Liver (tissue), 9 donors: ENCODE data around the gene PIGH. TPM values are rescaled to one million over a fixed set of nuclear protein-coding genes. Genes with fewer than 3 reads are reported as not detected.
A peak's percentile ranks its signal among the peaks of the same experiment; 100 is the strongest.

ENCODE experiments used
- DNase-seq: peaks from one replicate; pipeline ENCODE4 v3.0.0-alpha.2; 2017; ENCODE audit warnings: low spot score
- H3K27ac ChIP-seq, 2 donors: one replicate each; pipeline ENCODE4 v1.7.0; 2013; ENCODE audit warnings: inconsistent platforms in 2 of 2, low read length in 2 of 2, control low read depth in 1 of 2, low read depth in 1 of 2, mild to moderate bottlenecking in 1 of 2
- H3K27me3 ChIP-seq, 4 donors: one replicate each; pipeline versions ENCODE4 v1.6.1 to v1.7.0; 2013; ENCODE audit warnings: low read length in 3 of 4, inconsistent platforms in 1 of 4, mild to moderate bottlenecking in 1 of 4, moderate library complexity in 1 of 4; ENCODE audit not compliant: control insufficient read depth in 4 of 4, insufficient read depth in 4 of 4
- H3K36me3 ChIP-seq, 4 donors: one replicate each; pipeline versions ENCODE4 v1.6.1 to v1.7.0; 2013; ENCODE audit warnings: low read length in 3 of 4, mild to moderate bottlenecking in 3 of 4, low read depth in 1 of 4, moderate library complexity in 1 of 4; ENCODE audit not compliant: control insufficient read depth in 4 of 4, insufficient read depth in 3 of 4
- H3K4me1 ChIP-seq, 4 donors: one replicate each; pipeline versions ENCODE4 v1.6.1 to v1.7.0; 2013; ENCODE audit warnings: low read length in 3 of 4, mild to moderate bottlenecking in 3 of 4, moderate library complexity in 1 of 4; ENCODE audit not compliant: control insufficient read depth in 4 of 4, insufficient read depth in 4 of 4
- H3K4me3 ChIP-seq, 3 donors: one replicate each; pipeline versions ENCODE4 v1.6.1 to v1.7.0; 2013; ENCODE audit warnings: low read length in 3 of 3, control low read depth in 1 of 3, low read depth in 1 of 3, mild to moderate bottlenecking in 1 of 3
- H3K9ac ChIP-seq, 2 donors: one replicate each; pipeline ENCODE4 v1.7.0; 2013; ENCODE audit warnings: low read length in 2 of 2, mild to moderate bottlenecking in 2 of 2, moderate library complexity in 2 of 2, control low read depth in 1 of 2, low read depth in 1 of 2
- H3K9me3 ChIP-seq, 4 donors: one replicate each; pipeline versions ENCODE4 v1.6.1 to v1.7.0; 2013; ENCODE audit warnings: low read length in 3 of 4; ENCODE audit not compliant: control insufficient read depth in 4 of 4
- EGR1 ChIP-seq, 2 donors: IDR thresholded peaks; 2 replicates each; pipeline ENCODE4 v1.6.1; 2016 to 2018; ENCODE audit warnings: antibody characterized with exemption in 2 of 2, low read depth in 2 of 2
- FOXA1 ChIP-seq: IDR thresholded peaks from 2 replicates; pipeline ENCODE4 v1.6.1; 2016; ENCODE audit warnings: antibody characterized with exemption
- JUND ChIP-seq, 2 donors: IDR thresholded peaks; 2 replicates each; pipeline ENCODE4 v1.6.1; 2016; ENCODE audit warnings: antibody characterized with exemption in 2 of 2
- NR2F2 ChIP-seq: IDR thresholded peaks from 2 replicates; pipeline ENCODE4 v1.6.1; 2016; ENCODE audit warnings: antibody characterized with exemption
- RAD21 ChIP-seq, 2 donors: IDR thresholded peaks; 2 replicates each; pipeline ENCODE4 v1.6.1; 2016; ENCODE audit warnings: antibody characterized with exemption in 2 of 2, mild to moderate bottlenecking in 2 of 2
- RXRA ChIP-seq, 2 donors: IDR thresholded peaks; 2 replicates each; pipeline ENCODE4 v1.6.1; 2017 to 2018; ENCODE audit warnings: antibody characterized with exemption in 2 of 2, mild to moderate bottlenecking in 1 of 2
- YY1 ChIP-seq: IDR thresholded peaks from 2 replicates; pipeline ENCODE4 v1.6.1; 2016; ENCODE audit warnings: antibody characterized with exemption, mild to moderate bottlenecking
- WGBS: extraction: QIAGEN DNeasy Blood & Tissue Kit; methylation state at CpG from one replicate; pipeline ENCODE4 v1.1.7; 2013; 5-methylcytosine and 5-hydroxymethylcytosine counted together
- polyA plus RNA-seq, 2 donors: library from polyadenylated mRNA; stranded (reverse) in 1 of 2; unstranded in 1 of 2; fragments of 200-250 nt in 1 of 2; fragments of >200 nt in 1 of 2; fragmentation: Nextera tagmentation in 1 of 2; extraction: Ambion mirVana in 1 of 2; gene quantifications; one replicate each; pipeline versions ENCODE4 v1.2.1 to v1.2.3, GENCODE V29; 2013 to 2015
- total RNA-seq, 2 donors: library from RNA; depleted of rRNA; stranded (reverse); fragments of >200 nt; gene quantifications; one replicate each; pipeline ENCODE4 v1.2.3, GENCODE V29; 2014
- TF ChIP-seq, protein P1 (sequence below): IDR thresholded peaks from 2 replicates; pipeline ENCODE4 v1.6.1; 2016; ENCODE audit warnings: antibody characterized with exemption
- TF ChIP-seq, protein P2 (sequence below): fragments of 150-350 bp; IDR thresholded peaks from 2 replicates; pipeline ENCODE4 v1.5.1; 2017; ENCODE audit warnings: improper control_type of control experiment, low read depth, low read length; ENCODE audit not compliant: missing input control
- TF ChIP-seq, protein P3 (sequence below): IDR thresholded peaks from 2 replicates; pipeline ENCODE4 v1.6.1; 2016; ENCODE audit warnings: antibody characterized with exemption, mild to moderate bottlenecking
- donor health status: healthy.
- donor health status: healthy.
- donor health status: healthy.
- donor health status: healthy.
- donor health status: healthy.

PIGH gene
- total and polyA plus RNA-seq, 4 donors, result 14.2 to 36.1 (median 21.7) TPM

DNA sequence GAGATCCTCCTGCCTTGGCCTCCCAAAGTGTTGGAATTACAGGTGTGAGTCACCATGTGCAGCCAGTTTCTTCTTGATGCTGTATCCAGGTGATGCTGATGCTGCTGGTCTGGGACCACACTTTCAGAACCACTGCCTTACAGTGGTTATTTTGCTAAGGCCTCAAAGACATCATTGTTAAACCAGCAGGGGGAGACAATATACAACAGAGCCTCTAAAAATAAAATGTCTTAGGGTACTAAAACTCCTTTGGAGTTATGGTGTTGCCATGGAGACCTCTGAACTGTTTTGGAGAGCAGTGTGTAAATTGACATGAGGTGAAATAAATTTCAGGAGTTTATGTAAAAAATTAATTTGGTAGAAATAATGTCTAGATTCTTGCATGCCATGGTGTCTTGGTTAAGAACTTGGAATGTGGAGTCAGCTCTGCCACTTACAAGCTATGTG, 18.6 kb upstream of the PIGH start:
- Histone ChIP-seq H3K27me3 (no peaks in the 10 kb centered on the region), H3K36me3 (no peaks in the 10 kb centered on the region), H3K9ac (no peak overlapping the region), H3K4me1 (peaks cover 0 to 14% (median 4%) of the 10 kb centered on the region in 4 donors), H3K4me3 (no peak overlapping the region), H3K9me3 (no peaks in the 10 kb centered on the region), H3K27ac (no peak overlapping the region)
- TF ChIP-seq RAD21 (IDR thresholded peaks at IDR 0.05) (peak; percentile 79 to 85), FOXA1 (no peak)
- TF ChIP-seq, protein P1, sequence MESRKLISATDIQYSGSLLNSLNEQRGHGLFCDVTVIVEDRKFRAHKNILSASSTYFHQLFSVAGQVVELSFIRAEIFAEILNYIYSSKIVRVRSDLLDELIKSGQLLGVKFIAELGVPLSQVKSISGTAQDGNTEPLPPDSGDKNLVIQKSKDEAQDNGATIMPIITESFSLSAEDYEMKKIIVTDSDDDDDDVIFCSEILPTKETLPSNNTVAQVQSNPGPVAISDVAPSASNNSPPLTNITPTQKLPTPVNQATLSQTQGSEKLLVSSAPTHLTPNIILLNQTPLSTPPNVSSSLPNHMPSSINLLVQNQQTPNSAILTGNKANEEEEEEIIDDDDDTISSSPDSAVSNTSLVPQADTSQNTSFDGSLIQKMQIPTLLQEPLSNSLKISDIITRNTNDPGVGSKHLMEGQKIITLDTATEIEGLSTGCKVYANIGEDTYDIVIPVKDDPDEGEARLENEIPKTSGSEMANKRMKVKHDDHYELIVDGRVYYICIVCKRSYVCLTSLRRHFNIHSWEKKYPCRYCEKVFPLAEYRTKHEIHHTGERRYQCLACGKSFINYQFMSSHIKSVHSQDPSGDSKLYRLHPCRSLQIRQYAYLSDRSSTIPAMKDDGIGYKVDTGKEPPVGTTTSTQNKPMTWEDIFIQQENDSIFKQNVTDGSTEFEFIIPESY, result no peak
- TF ChIP-seq, protein P2, sequence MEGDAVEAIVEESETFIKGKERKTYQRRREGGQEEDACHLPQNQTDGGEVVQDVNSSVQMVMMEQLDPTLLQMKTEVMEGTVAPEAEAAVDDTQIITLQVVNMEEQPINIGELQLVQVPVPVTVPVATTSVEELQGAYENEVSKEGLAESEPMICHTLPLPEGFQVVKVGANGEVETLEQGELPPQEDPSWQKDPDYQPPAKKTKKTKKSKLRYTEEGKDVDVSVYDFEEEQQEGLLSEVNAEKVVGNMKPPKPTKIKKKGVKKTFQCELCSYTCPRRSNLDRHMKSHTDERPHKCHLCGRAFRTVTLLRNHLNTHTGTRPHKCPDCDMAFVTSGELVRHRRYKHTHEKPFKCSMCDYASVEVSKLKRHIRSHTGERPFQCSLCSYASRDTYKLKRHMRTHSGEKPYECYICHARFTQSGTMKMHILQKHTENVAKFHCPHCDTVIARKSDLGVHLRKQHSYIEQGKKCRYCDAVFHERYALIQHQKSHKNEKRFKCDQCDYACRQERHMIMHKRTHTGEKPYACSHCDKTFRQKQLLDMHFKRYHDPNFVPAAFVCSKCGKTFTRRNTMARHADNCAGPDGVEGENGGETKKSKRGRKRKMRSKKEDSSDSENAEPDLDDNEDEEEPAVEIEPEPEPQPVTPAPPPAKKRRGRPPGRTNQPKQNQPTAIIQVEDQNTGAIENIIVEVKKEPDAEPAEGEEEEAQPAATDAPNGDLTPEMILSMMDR, result peak; percentile 53
- no peak for DNase-seq

DNA sequence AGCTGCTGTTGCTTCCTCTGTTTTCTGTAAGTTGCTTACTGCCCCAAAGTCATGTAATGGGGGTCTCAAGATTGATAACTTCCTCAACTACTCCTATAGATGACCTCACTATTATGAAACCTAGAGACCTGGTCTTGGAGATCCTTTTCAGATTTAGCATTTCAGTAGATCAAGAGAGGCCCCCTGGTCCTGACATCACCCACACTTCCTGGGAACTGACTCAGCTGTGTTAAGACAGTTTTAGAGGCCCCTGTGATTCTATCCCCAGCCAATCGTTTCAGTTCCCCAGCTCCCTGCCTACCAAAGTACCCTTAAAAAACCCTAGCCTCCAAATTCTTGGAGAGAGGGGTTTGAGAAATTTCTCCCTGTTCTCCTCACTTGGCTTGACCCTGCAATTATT, 10.4 kb upstream of the PIGH start:
- Histone ChIP-seq H3K36me3 (no peaks in the 10 kb centered on the region), H3K9ac (no peak overlapping the region), H3K4me1 (no peaks in the 10 kb centered on the region), H3K9me3 (no peaks in the 10 kb centered on the region), H3K4me3 (no peak overlapping the region), H3K27me3 (no peaks in the 10 kb centered on the region), H3K27ac (no peak overlapping the region)
- TF ChIP-seq JUND (IDR thresholded peaks at IDR 0.05) (no peak), EGR1 (IDR thresholded peaks at IDR 0.05; ENCODE audit: low read depth in 2 of 2) (no peak), RAD21 (IDR thresholded peaks at IDR 0.05) (no peak), YY1 (no peak), RXRA (IDR thresholded peaks at IDR 0.05) (no peak)
- TF ChIP-seq, protein P3, sequence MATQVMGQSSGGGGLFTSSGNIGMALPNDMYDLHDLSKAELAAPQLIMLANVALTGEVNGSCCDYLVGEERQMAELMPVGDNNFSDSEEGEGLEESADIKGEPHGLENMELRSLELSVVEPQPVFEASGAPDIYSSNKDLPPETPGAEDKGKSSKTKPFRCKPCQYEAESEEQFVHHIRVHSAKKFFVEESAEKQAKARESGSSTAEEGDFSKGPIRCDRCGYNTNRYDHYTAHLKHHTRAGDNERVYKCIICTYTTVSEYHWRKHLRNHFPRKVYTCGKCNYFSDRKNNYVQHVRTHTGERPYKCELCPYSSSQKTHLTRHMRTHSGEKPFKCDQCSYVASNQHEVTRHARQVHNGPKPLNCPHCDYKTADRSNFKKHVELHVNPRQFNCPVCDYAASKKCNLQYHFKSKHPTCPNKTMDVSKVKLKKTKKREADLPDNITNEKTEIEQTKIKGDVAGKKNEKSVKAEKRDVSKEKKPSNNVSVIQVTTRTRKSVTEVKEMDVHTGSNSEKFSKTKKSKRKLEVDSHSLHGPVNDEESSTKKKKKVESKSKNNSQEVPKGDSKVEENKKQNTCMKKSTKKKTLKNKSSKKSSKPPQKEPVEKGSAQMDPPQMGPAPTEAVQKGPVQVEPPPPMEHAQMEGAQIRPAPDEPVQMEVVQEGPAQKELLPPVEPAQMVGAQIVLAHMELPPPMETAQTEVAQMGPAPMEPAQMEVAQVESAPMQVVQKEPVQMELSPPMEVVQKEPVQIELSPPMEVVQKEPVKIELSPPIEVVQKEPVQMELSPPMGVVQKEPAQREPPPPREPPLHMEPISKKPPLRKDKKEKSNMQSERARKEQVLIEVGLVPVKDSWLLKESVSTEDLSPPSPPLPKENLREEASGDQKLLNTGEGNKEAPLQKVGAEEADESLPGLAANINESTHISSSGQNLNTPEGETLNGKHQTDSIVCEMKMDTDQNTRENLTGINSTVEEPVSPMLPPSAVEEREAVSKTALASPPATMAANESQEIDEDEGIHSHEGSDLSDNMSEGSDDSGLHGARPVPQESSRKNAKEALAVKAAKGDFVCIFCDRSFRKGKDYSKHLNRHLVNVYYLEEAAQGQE, result no peak
- DNase-seq, result no peak
- WGBS, result 93% methylated on average over 1 of the region's 1 CpG

DNA sequence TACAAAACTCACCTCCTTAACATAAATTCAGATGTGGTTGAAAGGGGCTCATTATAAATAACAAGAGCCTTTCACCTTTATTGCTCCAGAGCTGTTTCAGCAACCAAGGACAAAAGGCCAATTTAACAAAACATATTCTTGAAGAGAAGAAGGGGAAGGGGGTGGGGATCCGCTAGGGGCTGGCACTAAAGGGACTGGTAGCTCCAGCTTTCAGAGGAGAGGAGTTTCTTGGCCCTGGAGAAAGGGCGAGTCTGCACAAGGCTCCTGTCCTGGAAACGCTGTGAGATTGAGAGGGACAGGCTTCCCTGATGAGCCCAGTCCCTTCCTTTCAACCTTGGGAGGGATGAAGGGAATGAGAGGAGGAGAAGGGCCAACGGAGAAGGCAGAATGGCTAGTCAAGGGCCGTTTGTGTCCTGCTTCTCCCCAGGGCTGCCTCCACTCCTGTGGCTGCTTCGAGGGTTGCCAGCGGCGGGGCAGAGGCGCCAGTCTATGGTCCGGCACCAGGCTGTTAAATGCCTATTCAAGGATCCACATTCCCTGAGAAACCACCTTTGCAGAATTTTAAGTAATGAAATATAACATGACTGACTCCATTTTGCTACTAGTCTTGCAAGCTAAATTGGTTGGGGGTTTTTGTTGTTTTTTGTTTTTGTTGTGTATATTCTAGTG, 9.7 kb upstream of the PIGH start:
- no peak overlapping the region for H3K27ac ChIP-seq
- TF ChIP-seq YY1 (no peak), NR2F2 (no peak)
- no peak for DNase-seq
- H3K27me3 ChIP-seq, result no peaks in the 10 kb centered on the region
- WGBS, result 86% methylated on average over 10 of the region's 10 CpGs
- no peak overlapping the region for H3K4me3 ChIP-seq
- no peaks in the 10 kb centered on the region for H3K4me1 ChIP-seq
- no peaks in the 10 kb centered on the region for H3K36me3 ChIP-seq
- no peak overlapping the region for H3K9ac ChIP-seq
- H3K9me3 ChIP-seq, result no peaks in the 10 kb centered on the region
